D721Med (cell line): ENCODE data around the gene FOXO6.

Source experiments
- DNase-seq: peaks from one replicate; pipeline ENCODE4 v3.0.0; 2011; ENCODE audit warnings: low spot score; ENCODE audit not compliant: insufficient read length
- FAIRE-seq: peaks from 2 replicates; lab custom pipeline; 2011; peaks lifted over from hg19 to GRCh38; lab: Jason Lieb, UNC
- CTCF ChIP-seq: IDR thresholded peaks from 2 replicates; pipeline ENCODE4 v1.5.1; 2012; ENCODE audit warnings: mild to moderate bottlenecking, control low read depth; ENCODE audit not compliant: insufficient read depth; ENCODE audit errors: missing control alignments

The FOXO6 gene

GRCh38 chr1:41430069-41430468 lies 68.8 kb downstream of the FOXO6 start:
- TF ChIP-seq CTCF, result no peak
- DNase-seq, result no peak
- no peak for FAIRE-seq

GRCh38 chr1:41430582-41430981 lies 69.3 kb downstream of the FOXO6 start:
- no peak for DNase-seq
- no peak for FAIRE-seq
- no peak for TF ChIP-seq CTCF

GRCh38 chr1:41431490-41432350 lies 70.5 kb downstream of the FOXO6 start:
- DNase-seq (no peak), FAIRE-seq (no peak)
- no peak for TF ChIP-seq CTCF
